ENCODE measurements around the gene ELOVL2.
"Not testable (repeated sequence)": the region's sequence is repeated elsewhere in the genome, so short reads cannot be mapped to it uniquely, and the experiment has no call there.

Gene ELOVL2

GRCh38 chr6:10984959-10985358 is 59.1 kb downstream of the ELOVL2 start:
- not testable (repeated sequence) for DNase-seq (ENCODE audit: low spot score); FAIRE-seq

GRCh38 chr6:10981409-10981808 is 62.7 kb downstream of the ELOVL2 start:
- DNase-seq (ENCODE audit: low spot score) (no peak), FAIRE-seq (no peak)

- DNase-seq (ENCODE audit: low spot score) (no peak), FAIRE-seq (no peak)
Observed at GRCh38 chr6:10979603-10980002, 64.5 kb downstream of the ELOVL2 start.

GRCh38 chr6:10977231-10977968 is 66.7 kb downstream of the ELOVL2 start:
- FAIRE-seq, result no peak
- DNase-seq (ENCODE audit: low spot score), result no peak

- FAIRE-seq (no peak), DNase-seq (ENCODE audit: low spot score) (no peak)
Observed at GRCh38 chr6:10976571-10976970, 67.5 kb downstream of the ELOVL2 start.

GRCh38 chr6:10972196-10972595 is 71.9 kb downstream of the ELOVL2 start:
- DNase-seq (ENCODE audit: low spot score), result no peak
- no peak for FAIRE-seq

GRCh38 chr6:10970731-10971130 is 73.4 kb downstream of the ELOVL2 start:
- FAIRE-seq (no peak), DNase-seq (ENCODE audit: low spot score) (no peak)

GRCh38 chr6:10968776-10969175 is 75.3 kb downstream of the ELOVL2 start:
- FAIRE-seq (no peak), DNase-seq (ENCODE audit: low spot score) (no peak)

GRCh38 chr6:10964684-10965083 is 79.4 kb downstream of the ELOVL2 start:
- FAIRE-seq (no peak), DNase-seq (ENCODE audit: low spot score) (no peak)

- FAIRE-seq, result no peak
- no peak for DNase-seq (ENCODE audit: low spot score)
Observed at GRCh38 chr6:10963113-10963512, 81.0 kb downstream of the ELOVL2 start.

GRCh38 chr6:10962673-10963072 is 81.4 kb downstream of the ELOVL2 start:
- FAIRE-seq (no peak), DNase-seq (ENCODE audit: low spot score) (no peak)

- FAIRE-seq (no peak), DNase-seq (ENCODE audit: low spot score) (no peak)
Observed at GRCh38 chr6:10961837-10962236, 82.3 kb downstream of the ELOVL2 start.

GRCh38 chr6:10960171-10960570 is 83.9 kb downstream of the ELOVL2 start:
- no peak for FAIRE-seq

GRCh38 chr6:10957414-10957886 is 86.7 kb downstream of the ELOVL2 start:
- FAIRE-seq, result no peak
- DNase-seq (ENCODE audit: low spot score), result no peak

More at GRCh38 chr6:10960171-10960570, 83.9 kb downstream of the ELOVL2 start:
- no peak for DNase-seq (ENCODE audit: low spot score)

- DNase-seq (ENCODE audit: low spot score) (no peak), FAIRE-seq (no peak)
Observed at GRCh38 chr6:10956776-10957175, 87.3 kb downstream of the ELOVL2 start.

GRCh38 chr6:10954590-10955010 is 89.5 kb downstream of the ELOVL2 start:
- FAIRE-seq (peak; percentile 46), DNase-seq (ENCODE audit: low spot score) (peak; percentile 74)

- no peak for FAIRE-seq
- peak; percentile 57 for DNase-seq (ENCODE audit: low spot score)
Observed at GRCh38 chr6:10951675-10952282, 92.3 kb downstream of the ELOVL2 start.

- DNase-seq (ENCODE audit: low spot score) (no peak), FAIRE-seq (no peak)
Observed at GRCh38 chr6:10949579-10950490, 94.3 kb downstream of the ELOVL2 start.

GRCh38 chr6:10947966-10948365 is 96.1 kb downstream of the ELOVL2 start:
- no peak for FAIRE-seq
- DNase-seq (ENCODE audit: low spot score), result no peak

- FAIRE-seq (no peak), DNase-seq (ENCODE audit: low spot score) (no peak)
Observed at GRCh38 chr6:10945845-10946244, 98.3 kb downstream of the ELOVL2 start.

GRCh38 chr6:10939840-10940239 is 104.3 kb downstream of the ELOVL2 start:
- DNase-seq (ENCODE audit: low spot score) (no peak), FAIRE-seq (no peak)

GRCh38 chr6:10933126-10933525 is 111.0 kb downstream of the ELOVL2 start:
- FAIRE-seq (no peak), DNase-seq (ENCODE audit: low spot score) (no peak)

Measured in urothelium cell line (cell line).